Measurements from ENCODE around the gene CALD1. TPM values are rescaled to one million over a fixed set of nuclear protein-coding genes. Genes with fewer than 3 reads are reported as not detected.

The CALD1 gene
- polyA plus RNA-seq, 1 donor, result 191 TPM

DNA sequence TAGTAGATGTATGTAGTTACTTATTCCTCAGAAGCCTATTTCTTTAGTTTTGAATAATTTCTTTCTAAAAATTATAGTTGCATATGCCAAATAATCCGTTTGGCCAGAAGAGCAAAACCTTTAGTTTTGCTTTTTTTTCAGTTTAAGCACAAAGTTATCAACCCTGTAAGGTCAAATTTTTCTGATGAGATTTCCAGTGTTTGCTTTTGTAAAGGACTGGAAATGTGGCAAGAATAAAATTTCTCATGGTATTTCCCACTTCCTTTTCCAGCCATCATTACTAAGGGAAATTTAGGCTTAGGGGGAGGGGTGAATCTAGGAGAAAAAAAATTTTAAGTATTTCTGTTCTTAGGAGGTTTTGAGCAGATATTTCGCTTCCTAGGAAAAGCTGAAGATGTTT lies 7.6 kb downstream of the CALD1 start:
- 86% methylated on average over 1 of the region's 2 CpGs for WGBS (ENCODE audit: insufficient coverage, low lambda C conversion rate)

GRCh38 chr7:134787720-134788119 lies 8.3 kb downstream of the CALD1 start:
- Histone ChIP-seq H3K27me3 (ENCODE audit: control insufficient read depth, insufficient read depth, low read length) (no peaks in the 10 kb centered on the region), H3K4me1 (ENCODE audit: control insufficient read depth, insufficient read depth, low read length) (no peaks in the 10 kb centered on the region), H3K4me3 (ENCODE audit: low read length) (no peak overlapping the region), H3K27ac (ENCODE audit: low read length) (no peak overlapping the region), H3K36me3 (ENCODE audit: control insufficient read depth, insufficient read depth, low read length) (peaks cover 4% of the 10 kb centered on the region), H3K9me3 (ENCODE audit: control insufficient read depth, low read depth, low read length) (no peaks in the 10 kb centered on the region)
- no peak for DNase-seq
- WGBS (ENCODE audit: insufficient coverage, low lambda C conversion rate), result 86% methylated on average over 1 of the region's 3 CpGs

More for the DNA sequence above, 7.6 kb downstream of the CALD1 start:
- Histone ChIP-seq H3K9me3 (ENCODE audit: control insufficient read depth, low read depth, low read length) (no peaks in the 10 kb centered on the region), H3K27me3 (ENCODE audit: control insufficient read depth, insufficient read depth, low read length) (no peaks in the 10 kb centered on the region), H3K4me1 (ENCODE audit: control insufficient read depth, insufficient read depth, low read length) (no peaks in the 10 kb centered on the region), H3K36me3 (ENCODE audit: control insufficient read depth, insufficient read depth, low read length) (peaks cover 4% of the 10 kb centered on the region), H3K4me3 (ENCODE audit: low read length) (no peak overlapping the region), H3K27ac (ENCODE audit: low read length) (no peak overlapping the region)
- no peak for DNase-seq

- no peak for DNase-seq
- Histone ChIP-seq H3K27ac (ENCODE audit: low read length) (no peak overlapping the region), H3K4me3 (ENCODE audit: low read length) (no peak overlapping the region), H3K4me1 (ENCODE audit: control insufficient read depth, insufficient read depth, low read length) (no peaks in the 10 kb centered on the region), H3K9me3 (ENCODE audit: control insufficient read depth, low read depth, low read length) (no peaks in the 10 kb centered on the region), H3K27me3 (ENCODE audit: control insufficient read depth, insufficient read depth, low read length) (no peaks in the 10 kb centered on the region), H3K36me3 (ENCODE audit: control insufficient read depth, insufficient read depth, low read length) (peaks cover 4% of the 10 kb centered on the region)
- no CpG with 5 or more reads among the region's 2 CpGs for WGBS (ENCODE audit: insufficient coverage, low lambda C conversion rate)
Measured at GRCh38 chr7:134788191-134788590, 8.8 kb downstream of the CALD1 start.

DNA sequence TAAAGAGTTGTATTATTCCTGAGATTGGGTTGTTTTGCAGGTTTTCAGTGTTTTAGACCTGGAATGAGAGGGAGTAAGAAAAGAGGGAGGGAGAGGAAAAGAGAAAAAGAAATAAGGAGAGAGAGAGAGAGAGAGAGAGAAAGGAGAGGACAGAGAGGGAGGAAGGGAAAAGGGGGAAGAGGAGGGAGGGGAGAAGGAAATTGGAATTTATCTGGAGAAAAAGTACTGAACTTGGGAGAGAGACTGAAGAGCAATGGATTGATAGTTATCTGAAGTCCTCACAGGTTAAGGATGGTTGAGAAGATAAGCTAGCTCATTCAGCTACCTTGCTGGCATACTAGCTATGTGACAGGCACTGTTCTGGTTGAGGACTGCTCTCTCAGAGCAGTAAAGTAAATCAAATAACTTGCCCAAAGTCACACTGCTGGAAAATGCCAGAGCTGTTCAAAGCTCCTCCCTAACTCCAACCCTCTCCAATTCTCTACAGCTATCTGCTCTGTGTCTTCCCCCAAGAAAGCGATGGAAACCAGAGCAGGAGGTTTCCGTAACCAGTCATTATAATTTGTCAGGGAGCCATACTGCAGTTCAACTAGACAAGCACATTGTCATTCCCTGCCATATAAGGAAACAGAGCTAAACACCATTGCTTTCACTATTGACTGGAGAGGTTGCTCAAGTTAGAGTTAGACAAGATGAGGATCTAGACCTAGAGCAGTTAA lies 10.7 kb downstream of the CALD1 start:
- Histone ChIP-seq H3K9me3 (ENCODE audit: control insufficient read depth, low read depth, low read length) (no peaks in the 10 kb centered on the region), H3K27me3 (ENCODE audit: control insufficient read depth, insufficient read depth, low read length) (no peaks in the 10 kb centered on the region), H3K36me3 (ENCODE audit: control insufficient read depth, insufficient read depth, low read length) (no peaks in the 10 kb centered on the region), H3K27ac (ENCODE audit: low read length) (peak overlapping the region; percentile 68), H3K4me3 (ENCODE audit: low read length) (no peak overlapping the region), H3K4me1 (ENCODE audit: control insufficient read depth, insufficient read depth, low read length) (no peaks in the 10 kb centered on the region)
- WGBS (ENCODE audit: insufficient coverage, low lambda C conversion rate), result 80% methylated on average over 1 of the region's 2 CpGs
- DNase-seq, result peak; percentile 48 to 59

GRCh38 chr7:134792968-134793367 lies 13.5 kb downstream of the CALD1 start:
- Histone ChIP-seq H3K4me1 (ENCODE audit: control insufficient read depth, insufficient read depth, low read length) (no peaks in the 10 kb centered on the region), H3K9me3 (ENCODE audit: control insufficient read depth, low read depth, low read length) (no peaks in the 10 kb centered on the region), H3K27me3 (ENCODE audit: control insufficient read depth, insufficient read depth, low read length) (no peaks in the 10 kb centered on the region), H3K36me3 (ENCODE audit: control insufficient read depth, insufficient read depth, low read length) (no peaks in the 10 kb centered on the region), H3K4me3 (ENCODE audit: low read length) (no peak overlapping the region), H3K27ac (ENCODE audit: low read length) (no peak overlapping the region)
- DNase-seq, result no peak
- WGBS (ENCODE audit: insufficient coverage, low lambda C conversion rate), result 96% methylated on average over 2 of the region's 9 CpGs

DNA sequence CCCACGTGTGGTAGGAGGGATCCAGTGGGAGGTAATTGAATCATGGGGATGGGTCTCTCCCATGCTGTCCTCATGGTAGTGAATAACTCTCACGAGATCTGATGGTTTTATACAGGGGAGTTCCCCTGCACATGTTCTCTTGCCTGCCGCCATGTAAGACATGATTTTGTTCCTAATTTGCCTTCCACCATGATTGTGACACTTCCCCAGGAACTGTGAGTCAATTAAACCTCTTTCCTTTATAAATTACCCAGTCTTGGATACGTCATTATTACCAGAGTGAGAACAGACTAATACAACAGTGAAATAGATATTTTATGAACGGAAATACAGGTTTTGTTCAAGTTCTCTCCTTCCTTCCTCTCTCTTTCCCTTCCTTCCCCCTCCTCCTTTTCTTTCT lies 15.8 kb downstream of the CALD1 start:
- 94% methylated on average over 2 of the region's 5 CpGs for WGBS (ENCODE audit: insufficient coverage, low lambda C conversion rate)
- Histone ChIP-seq H3K27ac (ENCODE audit: low read length) (no peak overlapping the region), H3K4me1 (ENCODE audit: control insufficient read depth, insufficient read depth, low read length) (no peaks in the 10 kb centered on the region), H3K36me3 (ENCODE audit: control insufficient read depth, insufficient read depth, low read length) (no peaks in the 10 kb centered on the region), H3K9me3 (ENCODE audit: control insufficient read depth, low read depth, low read length) (no peaks in the 10 kb centered on the region), H3K27me3 (ENCODE audit: control insufficient read depth, insufficient read depth, low read length) (no peaks in the 10 kb centered on the region), H3K4me3 (ENCODE audit: low read length) (no peak overlapping the region)
- no peak for DNase-seq

GRCh38 chr7:134798155-134798554 lies 18.7 kb downstream of the CALD1 start:
- H3K4me3 ChIP-seq (ENCODE audit: low read length), result no peak overlapping the region
- H3K9me3 ChIP-seq (ENCODE audit: control insufficient read depth, low read depth, low read length), result no peaks in the 10 kb centered on the region
- H3K4me1 ChIP-seq (ENCODE audit: control insufficient read depth, insufficient read depth, low read length), result no peaks in the 10 kb centered on the region
- no peak for DNase-seq
- H3K36me3 ChIP-seq (ENCODE audit: control insufficient read depth, insufficient read depth, low read length), result no peaks in the 10 kb centered on the region
- no peak overlapping the region for H3K27ac ChIP-seq (ENCODE audit: low read length)
- no peaks in the 10 kb centered on the region for H3K27me3 ChIP-seq (ENCODE audit: control insufficient read depth, insufficient read depth, low read length)
- WGBS (ENCODE audit: insufficient coverage, low lambda C conversion rate), result no CpG with 5 or more reads among the region's 1 CpG

DNA sequence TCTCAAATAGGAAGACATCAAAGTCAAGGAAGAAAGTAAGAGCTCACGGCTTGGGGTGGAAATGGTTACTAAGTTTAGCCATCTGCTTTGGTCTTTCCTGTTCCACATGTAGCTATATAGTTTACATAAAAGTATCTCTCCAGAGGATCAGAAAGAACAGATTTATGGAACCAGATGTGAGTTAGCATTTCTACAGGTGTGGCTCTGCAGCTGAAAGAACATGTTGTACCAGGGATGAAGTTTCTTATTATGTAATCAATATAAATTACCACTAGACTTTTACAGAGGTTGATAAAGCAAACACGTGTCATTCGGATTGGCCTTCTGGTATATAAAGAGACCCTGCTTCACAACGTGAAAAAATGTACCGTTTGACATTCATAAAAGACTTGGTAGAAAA lies 19.9 kb downstream of the CALD1 start:
- Histone ChIP-seq H3K36me3 (ENCODE audit: control insufficient read depth, insufficient read depth, low read length) (no peaks in the 10 kb centered on the region), H3K27me3 (ENCODE audit: control insufficient read depth, insufficient read depth, low read length) (no peaks in the 10 kb centered on the region), H3K4me1 (ENCODE audit: control insufficient read depth, insufficient read depth, low read length) (no peaks in the 10 kb centered on the region), H3K4me3 (ENCODE audit: low read length) (no peak overlapping the region), H3K9me3 (ENCODE audit: control insufficient read depth, low read depth, low read length) (no peaks in the 10 kb centered on the region), H3K27ac (ENCODE audit: low read length) (no peak overlapping the region)
- no peak for DNase-seq
- 76% methylated on average over 3 of the region's 5 CpGs for WGBS (ENCODE audit: insufficient coverage, low lambda C conversion rate)

DNA sequence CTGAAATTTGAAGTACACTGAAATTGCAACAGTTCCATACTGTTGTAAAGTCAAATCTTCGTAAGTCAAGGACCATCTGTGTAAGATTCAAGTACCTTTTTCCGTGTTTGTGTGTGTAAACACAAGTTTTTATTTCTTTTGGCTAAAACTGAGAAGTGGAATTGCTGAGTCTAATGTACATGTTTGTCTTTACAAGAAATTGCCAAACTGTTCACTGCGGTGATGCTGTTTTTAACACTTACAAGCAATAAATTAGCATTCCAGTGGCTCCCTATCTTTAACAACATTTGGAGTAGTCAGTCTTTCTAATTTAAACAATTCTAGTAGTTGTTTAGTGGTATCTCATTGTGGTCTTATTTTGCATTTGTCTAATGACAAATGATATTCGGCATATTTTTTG lies 23.3 kb downstream of the CALD1 start:
- WGBS (ENCODE audit: insufficient coverage, low lambda C conversion rate), result 90% methylated on average over 2 of the region's 4 CpGs
- H3K9me3 ChIP-seq (ENCODE audit: control insufficient read depth, low read depth, low read length), result no peaks in the 10 kb centered on the region
- H3K36me3 ChIP-seq (ENCODE audit: control insufficient read depth, insufficient read depth, low read length), result no peaks in the 10 kb centered on the region
- H3K4me3 ChIP-seq (ENCODE audit: low read length), result no peak overlapping the region
- no peaks in the 10 kb centered on the region for H3K4me1 ChIP-seq (ENCODE audit: control insufficient read depth, insufficient read depth, low read length)
- no peak for DNase-seq
- H3K27me3 ChIP-seq (ENCODE audit: control insufficient read depth, insufficient read depth, low read length), result no peaks in the 10 kb centered on the region
- H3K27ac ChIP-seq (ENCODE audit: low read length), result no peak overlapping the region

- no peak for DNase-seq
- Histone ChIP-seq H3K9me3 (ENCODE audit: control insufficient read depth, low read depth, low read length) (no peaks in the 10 kb centered on the region), H3K36me3 (ENCODE audit: control insufficient read depth, insufficient read depth, low read length) (no peaks in the 10 kb centered on the region), H3K4me3 (ENCODE audit: low read length) (no peak overlapping the region), H3K4me1 (ENCODE audit: control insufficient read depth, insufficient read depth, low read length) (no peaks in the 10 kb centered on the region), H3K27me3 (ENCODE audit: control insufficient read depth, insufficient read depth, low read length) (no peaks in the 10 kb centered on the region), H3K27ac (ENCODE audit: low read length) (no peak overlapping the region)
- WGBS (ENCODE audit: insufficient coverage, low lambda C conversion rate), result 30% methylated on average over 2 of the region's 2 CpGs
Measured at GRCh38 chr7:134804351-134804750, 24.9 kb downstream of the CALD1 start.

DNA sequence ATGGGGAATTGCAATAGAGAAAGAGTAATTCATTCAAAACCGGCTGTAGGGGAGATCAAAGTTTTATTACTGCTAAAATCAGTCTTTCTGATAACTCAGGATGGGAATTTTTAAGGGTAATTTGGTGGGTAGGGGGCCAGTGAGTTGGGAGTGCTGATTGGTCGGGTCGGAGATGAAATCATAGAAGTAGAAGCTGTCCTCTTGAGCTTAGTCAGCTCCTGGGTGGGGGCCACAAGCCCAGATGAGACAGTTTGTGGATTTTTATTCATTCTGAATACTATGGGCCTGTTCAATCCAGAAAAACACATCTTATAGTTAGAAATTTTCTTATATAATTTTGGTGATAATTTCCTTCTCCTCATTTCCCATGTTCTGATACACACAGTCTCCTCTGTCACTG lies 25.4 kb downstream of the CALD1 start:
- no peaks in the 10 kb centered on the region for H3K36me3 ChIP-seq (ENCODE audit: control insufficient read depth, insufficient read depth, low read length)
- H3K27ac ChIP-seq (ENCODE audit: low read length), result no peak overlapping the region
- no CpG with 5 or more reads among the region's 3 CpGs for WGBS (ENCODE audit: insufficient coverage, low lambda C conversion rate)
- no peaks in the 10 kb centered on the region for H3K27me3 ChIP-seq (ENCODE audit: control insufficient read depth, insufficient read depth, low read length)
- H3K4me3 ChIP-seq (ENCODE audit: low read length), result no peak overlapping the region
- DNase-seq, result no peak
- no peaks in the 10 kb centered on the region for H3K9me3 ChIP-seq (ENCODE audit: control insufficient read depth, low read depth, low read length)
- no peaks in the 10 kb centered on the region for H3K4me1 ChIP-seq (ENCODE audit: control insufficient read depth, insufficient read depth, low read length)

Measured in large intestine (tissue), 3 donors.